ENCODE results near the gene AMOTL2.

GRCh38 chr3:134355416-134355815 lies 18.8 kb downstream of the AMOTL2 start:
- TF ChIP-seq CTCF (optimal IDR thresholded peaks at IDR 0.05 in 1 of 3, IDR thresholded peaks at IDR 0.05 in 1 of 3, conservative IDR thresholded peaks at IDR 0.05 in 1 of 3; ENCODE audit: extremely low read depth in 1 of 3, insufficient read depth in 2 of 3, low read length in 3 of 3) = no peak
- TF ChIP-seq EZH2 (IDR thresholded peaks at IDR 0.05; ENCODE audit: low read length) = no peak

Data from keratinocyte (primary cell).